ENCODE measurements around the gene CARD11.

DNA sequence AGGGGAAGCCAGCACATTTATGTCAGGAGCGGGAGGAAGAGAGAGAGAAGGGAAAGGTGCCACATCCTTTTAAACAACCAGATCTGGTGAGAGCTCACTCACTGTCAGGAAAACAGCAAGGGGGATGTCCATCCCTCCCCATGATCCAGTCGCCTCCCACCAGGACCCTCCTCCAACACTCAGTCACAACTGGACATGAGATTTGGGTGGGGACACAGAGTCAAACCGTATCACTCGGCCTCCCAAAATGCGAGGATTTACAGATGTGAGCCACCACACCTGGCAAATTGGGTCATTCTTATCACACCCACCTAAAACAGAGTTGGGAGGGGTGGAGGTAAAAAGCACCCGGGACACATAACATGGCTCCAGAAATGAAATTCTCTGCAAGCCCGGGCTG lies 41.0 kb downstream of the CARD11 start:
- no peak for TF ChIP-seq CTCF (IDR thresholded peaks at IDR 0.05; ENCODE audit: insufficient read depth, low read length)
- TF ChIP-seq POLR2AphosphoS5 (IDR thresholded peaks at IDR 0.05; ENCODE audit: low read depth) = no peak
- TF ChIP-seq SPI1 (IDR thresholded peaks at IDR 0.05; ENCODE audit: borderline replicate concordance, low read depth) = no peak
- TF ChIP-seq GABPA (IDR thresholded peaks at IDR 0.05; ENCODE audit: low read depth) = no peak
- TF ChIP-seq, protein P1, sequence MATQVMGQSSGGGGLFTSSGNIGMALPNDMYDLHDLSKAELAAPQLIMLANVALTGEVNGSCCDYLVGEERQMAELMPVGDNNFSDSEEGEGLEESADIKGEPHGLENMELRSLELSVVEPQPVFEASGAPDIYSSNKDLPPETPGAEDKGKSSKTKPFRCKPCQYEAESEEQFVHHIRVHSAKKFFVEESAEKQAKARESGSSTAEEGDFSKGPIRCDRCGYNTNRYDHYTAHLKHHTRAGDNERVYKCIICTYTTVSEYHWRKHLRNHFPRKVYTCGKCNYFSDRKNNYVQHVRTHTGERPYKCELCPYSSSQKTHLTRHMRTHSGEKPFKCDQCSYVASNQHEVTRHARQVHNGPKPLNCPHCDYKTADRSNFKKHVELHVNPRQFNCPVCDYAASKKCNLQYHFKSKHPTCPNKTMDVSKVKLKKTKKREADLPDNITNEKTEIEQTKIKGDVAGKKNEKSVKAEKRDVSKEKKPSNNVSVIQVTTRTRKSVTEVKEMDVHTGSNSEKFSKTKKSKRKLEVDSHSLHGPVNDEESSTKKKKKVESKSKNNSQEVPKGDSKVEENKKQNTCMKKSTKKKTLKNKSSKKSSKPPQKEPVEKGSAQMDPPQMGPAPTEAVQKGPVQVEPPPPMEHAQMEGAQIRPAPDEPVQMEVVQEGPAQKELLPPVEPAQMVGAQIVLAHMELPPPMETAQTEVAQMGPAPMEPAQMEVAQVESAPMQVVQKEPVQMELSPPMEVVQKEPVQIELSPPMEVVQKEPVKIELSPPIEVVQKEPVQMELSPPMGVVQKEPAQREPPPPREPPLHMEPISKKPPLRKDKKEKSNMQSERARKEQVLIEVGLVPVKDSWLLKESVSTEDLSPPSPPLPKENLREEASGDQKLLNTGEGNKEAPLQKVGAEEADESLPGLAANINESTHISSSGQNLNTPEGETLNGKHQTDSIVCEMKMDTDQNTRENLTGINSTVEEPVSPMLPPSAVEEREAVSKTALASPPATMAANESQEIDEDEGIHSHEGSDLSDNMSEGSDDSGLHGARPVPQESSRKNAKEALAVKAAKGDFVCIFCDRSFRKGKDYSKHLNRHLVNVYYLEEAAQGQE (IDR thresholded peaks at IDR 0.05; ENCODE audit: insufficient replicate concordance, low read depth) = no peak

Data from HL-60 (cell line).